ENCODE results near the gene IGFALS.

The IGFALS gene

GRCh38 chr16:1741553-1742165 is 51.8 kb downstream of the IGFALS start:
- no peak for DNase-seq

DNA sequence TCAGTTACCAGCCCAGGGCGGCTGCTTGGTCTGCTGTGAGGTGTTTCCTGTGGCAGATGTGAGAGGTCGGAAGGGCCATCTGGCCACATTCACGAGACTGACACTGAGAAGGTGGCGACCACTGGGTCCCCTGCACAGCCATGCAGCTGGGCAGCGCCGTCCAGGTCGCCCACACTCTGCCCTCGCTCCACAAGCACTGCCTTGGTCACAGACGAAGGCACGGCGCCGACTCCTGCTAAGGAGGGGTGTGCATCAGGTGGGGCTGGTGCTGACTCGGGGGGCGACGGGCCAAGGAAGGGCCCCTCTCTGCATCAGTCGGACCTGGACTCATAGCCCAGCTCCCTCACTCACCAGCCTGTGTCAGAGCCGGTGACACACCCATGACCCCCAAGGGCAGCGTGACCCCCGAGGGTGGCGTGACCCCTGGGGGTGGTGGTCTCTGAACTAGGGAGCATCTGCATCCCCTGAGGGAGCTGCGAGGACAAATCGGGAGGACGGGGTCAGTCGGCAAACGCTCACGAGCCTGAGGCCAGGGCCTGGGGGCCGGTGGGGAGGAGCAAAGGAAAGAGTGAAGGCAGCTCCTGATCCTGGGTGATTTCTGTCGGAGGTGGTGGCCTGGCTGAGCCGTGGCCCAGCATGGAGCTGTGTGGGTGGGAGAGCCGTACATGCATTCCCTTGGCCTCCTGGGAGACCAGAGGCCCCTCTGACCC is 52.6 kb downstream of the IGFALS start:
- DNase-seq: no peak
